HAP-1 (cell line): ENCODE data around the gene TRAP1.
"Not testable (repeated sequence)": the region's sequence is repeated elsewhere in the genome, so short reads cannot be mapped to it uniquely, and the experiment has no call there.

ENCODE experiments used
- DNase-seq, 2 experiments: peaks; one replicate each; pipeline ENCODE4 v3.0.0-alpha.2; 2016 to 2020; ENCODE audit warnings: low spot score in 2 of 2
- H3K27me3 ChIP-seq: fragments of 250-450 bp; sonication (Bioruptor Pico); 2 replicates; pipeline ENCODE4 v1.5.1; 2020; ENCODE audit warnings: low read depth, mild to moderate bottlenecking, moderate library complexity
- H3K36me3 ChIP-seq: fragments of 250-450 bp; sonication (Bioruptor Pico); replicated peaks from 2 replicates; pipeline ENCODE4 v1.5.1; 2020; ENCODE audit warnings: mild to moderate bottlenecking
- H3K4me1 ChIP-seq: fragments of 250-450 bp; sonication (Bioruptor Pico); 2 replicates; pipeline ENCODE4 v1.5.1; 2020; ENCODE audit warnings: mild to moderate bottlenecking
- H3K4me3 ChIP-seq: fragments of 250-450 bp; sonication (Bioruptor Pico); 2 replicates; pipeline ENCODE4 v1.5.1; 2020; ENCODE audit warnings: mild to moderate bottlenecking, moderate library complexity
- H3K9me3 ChIP-seq: fragments of 250-450 bp; sonication (Bioruptor Pico); 2 replicates; pipeline ENCODE4 v1.5.1; 2020; ENCODE audit warnings: mild to moderate bottlenecking, moderate library complexity
- in situ Hi-C: fragments of 300-500 bp; cut with MboI; formaldehyde crosslinking; loops from 3 replicates; pipeline ENCODE4 v1.14.3; 2020; ENCODE audit warnings: low sequenced_read_pairs, inconsistent platforms, mixed read lengths

Gene TRAP1

DNA sequence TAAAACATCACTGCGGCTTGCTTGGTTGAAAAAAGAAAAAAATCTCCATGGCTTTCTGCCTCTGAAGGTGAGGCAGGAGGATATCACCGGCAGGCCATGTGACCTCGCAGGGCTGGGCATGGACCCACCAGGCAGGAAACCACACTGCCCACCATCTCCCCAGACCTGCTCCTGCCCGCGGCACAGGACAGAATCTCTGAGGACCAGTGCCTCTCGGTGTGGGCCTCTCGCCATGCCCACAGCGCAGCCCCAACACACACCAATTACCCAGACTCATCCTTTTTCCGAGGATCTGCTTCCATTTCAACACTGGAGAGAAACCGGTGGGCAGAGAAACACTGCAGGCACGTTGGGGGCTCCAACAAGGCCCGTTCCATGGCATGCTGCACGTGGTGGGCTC is 46.6 kb downstream of the TRAP1 start:
- Histone ChIP-seq H3K9me3 (no peaks in the 10 kb centered on the region), H3K36me3 (peaks cover 85% of the 10 kb centered on the region), H3K4me1 (no peaks in the 10 kb centered on the region), H3K4me3 (no peak overlapping the region), H3K27me3 (no peaks in the 10 kb centered on the region)
- in situ Hi-C loops = no loop called here
- no peak for DNase-seq

DNA sequence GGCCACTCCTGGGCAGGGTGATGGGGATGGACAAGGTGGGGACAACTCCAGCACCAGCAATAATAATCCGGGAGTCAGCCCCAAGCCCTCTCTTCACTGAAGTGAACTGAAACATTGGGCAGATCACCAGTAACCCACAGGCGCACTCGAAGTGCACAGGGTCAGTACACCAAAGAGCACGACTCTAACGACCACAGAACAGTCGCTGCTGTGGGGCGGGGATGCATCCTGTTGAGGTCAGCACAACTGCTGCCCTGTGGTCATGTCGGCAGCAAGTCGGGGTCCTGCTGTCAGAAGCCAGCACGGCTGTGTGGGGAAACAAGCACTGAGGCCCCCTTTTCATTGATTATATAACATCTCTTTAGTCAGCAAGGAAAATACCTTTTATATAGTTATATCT is 48.2 kb downstream of the TRAP1 start:
- Histone ChIP-seq H3K9me3 (no peaks in the 10 kb centered on the region), H3K36me3 (peaks cover 85% of the 10 kb centered on the region), H3K27me3 (no peaks in the 10 kb centered on the region), H3K4me1 (no peaks in the 10 kb centered on the region), H3K4me3 (no peak overlapping the region)
- in situ Hi-C loops = no loop called here
- no peak for DNase-seq

DNA sequence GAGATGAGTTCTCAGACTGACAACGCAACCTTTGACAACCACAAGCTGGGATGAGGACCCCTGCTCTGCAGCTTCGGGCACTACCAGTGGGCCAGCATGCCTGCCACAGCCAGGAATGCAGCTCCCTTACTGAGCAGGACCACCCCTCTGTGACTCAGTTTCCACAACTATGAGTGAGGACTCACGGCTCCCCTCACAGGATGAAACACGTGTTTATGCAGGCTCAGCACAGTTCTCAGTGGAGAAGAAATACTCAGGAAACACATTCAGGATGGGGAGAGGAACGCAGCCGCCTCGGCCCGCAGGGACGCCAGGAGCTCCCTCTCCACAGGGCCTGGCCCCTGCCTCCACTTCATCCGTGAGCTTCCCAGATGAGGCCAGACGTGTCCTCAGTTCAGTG is 48.7 kb downstream of the TRAP1 start:
- DNase-seq = no peak
- H3K36me3 ChIP-seq = peaks cover 85% of the 10 kb centered on the region
- H3K9me3 ChIP-seq = no peaks in the 10 kb centered on the region
- no peaks in the 10 kb centered on the region for H3K27me3 ChIP-seq
- in situ Hi-C loops = no loop called here
- H3K4me1 ChIP-seq = no peaks in the 10 kb centered on the region
- H3K4me3 ChIP-seq = no peak overlapping the region

DNA sequence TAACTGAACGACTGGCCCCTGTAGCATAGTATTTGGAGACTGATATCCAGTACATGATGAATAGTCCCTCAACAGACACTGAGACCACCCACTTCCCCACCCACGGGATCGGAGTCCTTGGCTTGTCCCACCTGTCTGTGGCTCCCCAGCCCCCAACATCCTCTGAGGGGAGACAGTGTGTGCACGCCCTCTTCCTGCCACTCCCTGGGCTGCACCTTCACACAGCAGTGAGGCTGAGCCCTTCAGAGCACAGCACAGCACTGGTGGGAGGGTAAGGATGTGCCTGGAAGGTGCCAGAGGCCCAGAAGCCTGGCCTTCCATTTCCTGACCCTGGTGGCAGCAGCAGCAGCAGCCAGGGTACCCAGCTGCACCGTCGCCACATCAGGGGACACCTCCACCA is 51.8 kb downstream of the TRAP1 start:
- peaks cover 85% of the 10 kb centered on the region for H3K36me3 ChIP-seq

DNA sequence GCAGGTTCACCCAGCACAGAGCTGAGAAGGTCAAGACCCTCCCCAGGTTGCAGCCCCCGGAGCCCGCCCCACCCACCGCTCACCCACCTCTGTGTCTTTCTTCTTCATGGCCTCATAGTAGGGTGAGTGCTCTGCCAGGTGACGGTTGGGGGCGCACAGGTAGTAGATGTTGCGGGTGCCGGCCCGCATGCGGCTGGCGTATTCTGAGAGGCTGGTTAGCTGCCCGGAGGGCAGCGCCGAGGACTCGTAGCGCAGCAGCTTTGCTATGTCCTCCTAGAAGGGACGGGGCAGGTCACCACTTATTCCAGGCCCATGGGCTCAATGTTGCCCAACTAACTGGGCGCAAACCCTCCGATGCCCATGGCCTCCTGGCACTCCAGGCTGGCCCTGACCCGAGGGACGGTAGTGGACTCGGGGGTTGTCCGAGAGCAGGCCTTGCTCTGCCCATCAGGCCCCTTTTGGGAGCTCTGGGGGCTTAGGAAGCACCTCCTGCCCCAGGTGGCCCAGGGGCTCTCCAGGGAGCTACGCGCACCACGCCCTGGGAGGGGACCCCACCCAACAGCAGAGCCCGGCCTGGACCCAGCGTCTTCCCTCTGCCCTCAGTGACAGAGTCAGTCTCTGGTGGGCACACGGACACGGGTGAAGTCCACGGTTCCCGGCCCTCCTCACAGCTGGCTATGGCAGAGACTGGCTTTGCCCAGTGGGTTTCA is 53.0 kb downstream of the TRAP1 start:
- Histone ChIP-seq H3K9me3 (no peaks in the 10 kb centered on the region), H3K36me3 (peaks cover 93% of the 10 kb centered on the region), H3K4me1 (no peaks in the 10 kb centered on the region), H3K27me3 (no peaks in the 10 kb centered on the region), H3K4me3 (no peak overlapping the region)
- no peak for DNase-seq
- in situ Hi-C loops = no loop called here

More for the DNA sequence above, 51.8 kb downstream of the TRAP1 start:
- in situ Hi-C loops = no loop called here
- H3K27me3 ChIP-seq = no peaks in the 10 kb centered on the region
- DNase-seq = no peak
- no peaks in the 10 kb centered on the region for H3K9me3 ChIP-seq
- no peak overlapping the region for H3K4me3 ChIP-seq
- no peaks in the 10 kb centered on the region for H3K4me1 ChIP-seq

DNA sequence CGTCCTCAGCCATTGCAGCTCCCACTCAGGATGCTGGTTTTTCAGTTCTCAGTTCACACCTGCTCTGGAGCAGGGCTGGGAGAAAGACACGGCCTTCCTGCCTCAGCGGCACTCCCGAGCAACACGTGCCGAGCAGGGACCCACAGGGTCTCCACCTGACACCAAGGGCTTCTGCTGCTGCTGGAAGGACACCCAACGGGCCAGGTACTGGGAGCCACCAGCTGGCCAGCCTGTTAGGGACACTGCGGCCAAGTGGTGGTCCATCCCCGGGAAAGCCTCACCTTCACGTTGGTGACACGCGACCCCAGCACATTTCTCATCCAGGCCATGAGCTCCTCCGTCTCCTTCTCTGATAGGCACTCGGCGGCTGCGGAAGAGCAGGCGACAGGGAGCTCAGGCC is 54.7 kb downstream of the TRAP1 start:
- Histone ChIP-seq H3K9me3 (no peaks in the 10 kb centered on the region), H3K27me3 (no peaks in the 10 kb centered on the region), H3K4me1 (no peaks in the 10 kb centered on the region), H3K36me3 (peaks cover 93% of the 10 kb centered on the region), H3K4me3 (no peak overlapping the region)
- in situ Hi-C loops = no loop called here
- no peak for DNase-seq

DNA sequence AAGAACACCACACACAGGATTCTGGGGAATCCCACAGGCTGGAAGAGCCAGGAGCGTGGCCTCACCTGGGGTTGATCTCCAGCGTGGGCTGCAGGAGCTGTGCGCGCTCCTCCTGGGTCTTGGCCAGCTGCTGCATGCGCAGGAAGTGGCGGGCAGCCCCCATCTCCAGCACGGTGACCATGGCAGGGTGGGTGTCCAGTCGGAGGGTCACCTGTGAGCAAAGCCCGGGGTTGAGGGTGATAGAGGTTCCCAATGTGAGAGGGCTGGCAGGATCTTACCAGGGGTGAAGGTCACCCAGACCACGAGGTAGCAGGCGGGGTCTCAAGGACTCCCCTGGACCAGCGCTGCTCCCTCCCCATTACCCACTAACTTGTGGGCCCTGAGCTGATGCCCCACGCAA is 55.4 kb downstream of the TRAP1 start:
- in situ Hi-C loops = no loop called here

DNA sequence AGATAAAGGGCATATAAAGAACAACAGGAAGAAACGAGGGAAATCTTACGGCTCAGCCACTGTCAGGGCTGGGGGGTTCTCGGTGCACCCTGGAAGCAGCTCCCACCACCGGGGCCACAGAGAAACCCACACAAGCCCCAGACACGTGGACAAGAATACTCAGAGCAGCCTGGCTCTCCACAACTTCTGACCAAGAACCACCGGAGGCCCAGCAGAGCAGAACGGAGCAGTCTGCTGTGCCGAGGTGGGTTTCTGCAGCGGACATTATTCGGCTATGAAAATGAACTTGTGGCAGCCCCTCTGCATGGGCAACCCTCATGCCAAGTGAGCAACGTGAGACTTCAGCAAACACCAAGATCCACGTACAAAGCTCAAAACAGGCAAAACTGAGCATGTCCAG is 56.0 kb downstream of the TRAP1 start:
- no peak for DNase-seq
- Histone ChIP-seq H3K4me3 (no peak overlapping the region), H3K36me3 (peaks cover 96% of the 10 kb centered on the region), H3K9me3 (no peaks in the 10 kb centered on the region), H3K27me3 (no peaks in the 10 kb centered on the region), H3K4me1 (no peaks in the 10 kb centered on the region)
- in situ Hi-C loops = no loop called here

More for the DNA sequence above, 55.4 kb downstream of the TRAP1 start:
- Histone ChIP-seq H3K36me3 (peaks cover 95% of the 10 kb centered on the region), H3K4me3 (no peak overlapping the region), H3K9me3 (no peaks in the 10 kb centered on the region), H3K27me3 (no peaks in the 10 kb centered on the region), H3K4me1 (no peaks in the 10 kb centered on the region)
- no peak for DNase-seq

DNA sequence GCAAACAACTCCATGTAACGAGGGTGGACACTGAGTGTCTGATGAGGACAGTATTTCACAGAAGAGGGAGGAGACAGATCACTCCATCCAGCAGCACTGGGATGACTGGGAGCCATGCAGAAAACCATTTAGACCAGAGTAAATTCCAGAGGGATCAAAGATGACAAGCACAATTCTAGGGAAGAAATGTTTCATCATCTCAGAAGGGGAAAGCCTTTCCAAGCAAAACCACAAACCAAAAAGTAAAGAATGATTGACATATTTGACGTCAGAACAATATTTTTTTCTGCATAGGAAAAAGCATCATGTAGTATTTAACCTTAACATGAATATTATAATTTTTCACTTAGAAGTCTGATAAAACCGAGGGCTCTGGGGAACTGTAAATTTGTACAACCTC is 58.1 kb downstream of the TRAP1 start:
- Histone ChIP-seq H3K4me3 (no peak overlapping the region), H3K9me3 (no peaks in the 10 kb centered on the region), H3K36me3 (peaks cover 92% of the 10 kb centered on the region), H3K27me3 (no peaks in the 10 kb centered on the region), H3K4me1 (0 out of 2 replicates have a peak, but pooled peaks cover 4% of the 10 kb centered on the region)
- no peak for DNase-seq
- in situ Hi-C loops = no loop called here

DNA sequence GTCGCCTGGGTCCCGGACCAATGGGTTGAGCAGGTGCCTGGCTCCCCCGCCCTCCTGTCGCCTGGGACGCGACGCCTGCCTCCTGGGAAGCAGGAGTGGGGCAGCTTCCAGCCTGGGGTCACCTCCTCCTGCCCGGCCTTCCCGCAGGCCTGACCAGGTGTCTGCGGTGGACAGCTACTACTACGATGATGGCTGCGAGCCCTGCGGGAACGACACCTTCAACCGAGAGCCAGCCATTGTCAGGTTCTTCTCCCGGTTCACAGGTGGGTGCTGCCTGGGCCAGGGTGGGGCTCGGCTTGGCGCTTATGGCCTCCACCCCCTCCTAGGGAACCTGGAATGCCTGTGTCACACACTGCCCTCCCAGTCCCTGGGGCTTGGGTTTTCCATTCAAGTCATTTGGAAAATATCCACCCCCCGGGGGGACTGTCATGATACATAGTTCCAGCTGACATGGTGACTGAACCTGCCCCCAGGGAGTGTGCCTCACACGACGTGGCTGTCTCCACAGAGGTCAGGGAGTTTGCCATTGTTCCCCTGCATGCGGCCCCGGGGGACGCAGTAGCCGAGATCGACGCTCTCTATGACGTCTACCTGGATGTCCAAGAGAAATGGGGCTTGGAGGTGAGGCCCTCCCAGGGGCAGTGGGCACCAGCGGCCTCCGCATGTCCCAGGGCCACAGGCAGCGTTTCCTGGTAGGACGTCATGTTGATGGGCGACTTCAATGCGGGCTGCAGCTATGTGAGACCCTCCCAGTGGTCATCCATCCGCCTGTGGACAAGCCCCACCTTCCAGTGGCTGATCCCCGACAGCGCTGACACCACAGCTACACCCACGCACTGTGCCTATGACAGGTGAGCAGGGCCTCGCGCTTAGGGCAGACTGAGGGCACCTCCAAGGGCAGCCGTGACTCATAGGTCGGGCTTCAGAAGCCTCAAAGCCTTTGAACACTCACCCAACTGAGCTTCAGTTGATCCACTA is 60.5 kb downstream of the TRAP1 start:
- H3K27me3 ChIP-seq = no peaks in the 10 kb centered on the region
- in situ Hi-C loops = no loop called here
- DNase-seq = no peak
- 0 out of 2 replicates have a peak, but pooled peaks cover 4% of the 10 kb centered on the region for H3K4me1 ChIP-seq
- no peak overlapping the region for H3K4me3 ChIP-seq
- peaks cover 78% of the 10 kb centered on the region for H3K36me3 ChIP-seq
- no peaks in the 10 kb centered on the region for H3K9me3 ChIP-seq

DNA sequence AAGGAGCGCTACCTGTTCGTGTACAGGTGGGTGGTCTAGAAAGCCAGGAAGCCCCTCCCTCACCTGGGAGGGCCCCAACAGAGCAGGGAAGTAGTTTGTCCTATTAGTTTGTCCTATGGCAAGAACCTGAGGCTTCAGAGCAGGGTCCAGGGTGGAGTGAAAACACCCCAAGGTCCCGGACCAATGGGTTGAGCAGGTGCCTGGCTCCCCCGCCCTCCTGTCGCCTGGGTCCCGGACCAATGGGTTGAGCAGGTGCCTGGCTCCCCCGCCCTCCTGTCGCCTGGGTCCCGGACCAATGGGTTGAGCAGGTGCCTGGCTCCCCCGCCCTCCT is 61.2 kb downstream of the TRAP1 start:
- H3K27me3 ChIP-seq, H3K4me1 ChIP-seq, DNase-seq, H3K4me3 ChIP-seq, in situ Hi-C loops, H3K9me3 ChIP-seq: not testable (repeated sequence)
- peaks cover 75% of the 10 kb centered on the region for H3K36me3 ChIP-seq

DNA sequence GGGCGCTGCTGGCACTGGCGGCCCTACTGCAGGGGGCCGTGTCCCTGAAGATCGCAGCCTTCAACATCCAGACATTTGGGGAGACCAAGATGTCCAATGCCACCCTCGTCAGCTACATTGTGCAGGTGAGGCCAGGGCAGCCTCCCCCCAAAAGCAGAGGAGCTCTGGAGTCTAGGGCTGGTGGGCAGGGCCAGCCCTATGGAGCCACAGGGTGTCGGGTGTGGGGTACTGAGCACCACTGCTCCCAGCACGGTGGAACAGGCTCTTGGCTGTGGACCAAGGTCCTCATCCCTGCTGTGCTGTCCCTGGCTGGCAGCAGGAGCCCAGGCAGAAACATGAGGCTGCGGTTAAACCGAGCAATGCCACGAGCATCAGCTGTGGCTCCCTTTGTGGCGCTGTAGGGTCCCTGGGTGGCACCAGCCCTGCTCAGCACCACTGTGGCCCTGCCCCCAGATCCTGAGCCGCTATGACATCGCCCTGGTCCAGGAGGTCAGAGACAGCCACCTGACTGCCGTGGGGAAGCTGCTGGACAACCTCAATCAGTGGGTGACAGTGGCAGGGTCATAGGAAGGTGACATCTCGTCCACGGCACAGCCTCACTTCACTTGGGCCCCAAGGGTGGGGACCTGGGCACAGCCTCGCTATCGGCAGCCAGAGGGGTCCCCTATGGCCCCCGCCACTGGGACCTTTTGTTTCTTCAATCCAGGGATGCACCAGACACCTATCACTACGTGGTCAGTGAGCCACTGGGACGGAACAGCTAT is 61.7 kb downstream of the TRAP1 start:
- Histone ChIP-seq H3K27me3 (no peaks in the 10 kb centered on the region), H3K36me3 (peaks cover 70% of the 10 kb centered on the region), H3K4me1 (0 out of 2 replicates have a peak, but pooled peaks cover 4% of the 10 kb centered on the region), H3K9me3 (no peaks in the 10 kb centered on the region), H3K4me3 (no peak overlapping the region)
- DNase-seq = no peak
- in situ Hi-C loops = no loop called here

DNA sequence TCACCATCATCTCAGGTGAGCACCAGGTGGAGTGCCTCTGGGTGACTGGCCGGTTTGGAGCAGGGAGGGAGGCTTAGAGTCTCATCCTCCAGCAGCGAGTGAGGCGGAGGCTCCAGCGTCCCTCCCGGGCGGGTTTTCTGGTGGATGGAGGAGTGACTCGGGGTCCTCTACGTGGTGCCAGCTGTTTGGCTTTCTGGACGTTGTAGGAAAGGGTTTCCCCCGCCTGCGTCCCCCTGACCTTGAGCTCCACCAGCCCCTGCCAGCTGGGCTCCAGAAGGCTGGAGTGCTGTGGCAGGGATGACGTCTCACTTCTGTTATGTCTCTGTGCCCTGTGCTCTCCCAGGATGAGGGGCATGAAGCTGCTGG is 62.3 kb downstream of the TRAP1 start:
- no peak for DNase-seq

More for the DNA sequence above, 62.3 kb downstream of the TRAP1 start:
- in situ Hi-C loops = no loop called here
- Histone ChIP-seq H3K36me3 (peaks cover 67% of the 10 kb centered on the region), H3K4me3 (no peak overlapping the region), H3K9me3 (no peaks in the 10 kb centered on the region), H3K27me3 (no peaks in the 10 kb centered on the region), H3K4me1 (0 out of 2 replicates have a peak, but pooled peaks cover 4% of the 10 kb centered on the region)
